ENCODE results near the gene TNS3. TPM values are rescaled to one million over a fixed set of nuclear protein-coding genes. Genes with fewer than 3 reads are reported as not detected.
A peak's percentile ranks its signal among the peaks of the same experiment; 100 is the strongest.

The TNS3 gene
- total RNA-seq, 1 experiment from 2014 or later = 9.5 TPM

GRCh38 chr7:47392241-47392759, 189.6 kb downstream of the TNS3 start:
- no peaks in the 10 kb centered on the region for H3K9me3 ChIP-seq (ENCODE audit: control insufficient read depth, low read depth, low read length)
- Mint-ChIP-seq H3K27me3 (ENCODE audit: low read depth) (0 out of 2 replicates have a peak, but pooled peaks cover 3% of the 10 kb centered on the region), H3K36me3 (ENCODE audit: insufficient read depth in 1 of 3, low read depth in 3 of 3) (peaks cover 4 to 14% (median 8%) of the 10 kb centered on the region in 3 experiments; a peak in 6 of 7 replicates), H3K4me1 (no peaks in the 10 kb centered on the region), H3K27ac (peak overlapping the region in 1 of 3 experiments; percentile 71; a peak in 2 of 7 replicates), H3K4me3 (no peak overlapping the region), H3K9me3 (no peaks in the 10 kb centered on the region)
- no peaks in the 10 kb centered on the region for H3K23me2 ChIP-seq (ENCODE audit: insufficient read length, low read depth, low read length, poor library complexity, severe bottlenecking)
- no peak overlapping the region for H3K23ac ChIP-seq (ENCODE audit: insufficient read length, low read depth, low read length)
- no peak for DNase-seq
- no peaks in the 10 kb centered on the region for H3K27me3 ChIP-seq (ENCODE audit: insufficient read depth, low read length)
- no peak overlapping the region for H2BK5ac ChIP-seq (ENCODE audit: insufficient read length, low read length)
- H2BK120ac ChIP-seq (ENCODE audit: low read depth, low read length, poor library complexity, severe bottlenecking) = no peak overlapping the region
- no peak overlapping the region for H4K5ac ChIP-seq (ENCODE audit: insufficient read length, low read depth, low read length)
- no peak overlapping the region for H2BK12ac ChIP-seq (ENCODE audit: insufficient read length, low read depth, low read length)
- no peak overlapping the region for H3K56ac ChIP-seq (ENCODE audit: insufficient read length, low read depth, low read length)
- H3K4me1 ChIP-seq (ENCODE audit: insufficient read depth, low read length) = no peaks in the 10 kb centered on the region
- H2AFZ ChIP-seq (ENCODE audit: low read length) = no peak overlapping the region
- no peak overlapping the region for H3K18ac ChIP-seq (ENCODE audit: insufficient read length, low read depth, low read length)
- no CpG with 5 or more reads among the region's 17 CpGs for WGBS (ENCODE audit: extremely low coverage, insufficient read length, low lambda C conversion rate)
- no peak overlapping the region for H3K4ac ChIP-seq (ENCODE audit: low read depth, low read length)
- no peak overlapping the region for H2BK15ac ChIP-seq (ENCODE audit: low read depth, low read length)
- H3T11ph ChIP-seq (ENCODE audit: low read length) = no peak overlapping the region
- no peak overlapping the region for H3K14ac ChIP-seq (ENCODE audit: insufficient read depth, low read length)
- no peak overlapping the region for H3K4me2 ChIP-seq (ENCODE audit: insufficient read depth, insufficient read length, low read length)
- no peak overlapping the region for H3K9ac ChIP-seq (ENCODE audit: extremely low read depth, insufficient read length, low read length)
- H3K79me1 ChIP-seq (ENCODE audit: insufficient read depth, low read depth, low read length, poor library complexity, severe bottlenecking) = no peaks in the 10 kb centered on the region
- TF ChIP-seq CTCF (conservative IDR thresholded peaks at IDR 0.05) = no peak
- no peak overlapping the region for H4K8ac ChIP-seq (replicated peaks; ENCODE audit: insufficient read length, low read depth, low read length)
- H4K91ac ChIP-seq (ENCODE audit: insufficient read length, low read depth, low read length) = no peak overlapping the region
- no peak overlapping the region for H2BK20ac ChIP-seq (ENCODE audit: low read depth, low read length, poor library complexity, severe bottlenecking)
- H3K27ac ChIP-seq (ENCODE audit: insufficient read length, low read depth, low read length) = no peak overlapping the region
- H4K20me1 ChIP-seq (ENCODE audit: control insufficient read depth, insufficient read depth, insufficient read length) = no peaks in the 10 kb centered on the region
- H2AK5ac ChIP-seq (ENCODE audit: insufficient read length, low read length) = no peak overlapping the region
- H3K79me2 ChIP-seq (ENCODE audit: insufficient read depth, low read length) = no peaks in the 10 kb centered on the region
